Nephron progenitor cell (in vitro differentiated cells): Measurements from ENCODE around the gene HLA-DOA.

Source experiments
- DNase-seq: peaks from one replicate; pipeline ENCODE4 v3.0.0; 2021
- H3K27ac Mint-ChIP-seq: 2 replicates; pipeline ENCODE4 v1.8.0; 2021; ENCODE audit warnings: mild to moderate bottlenecking, moderate library complexity, mixed read lengths
- H3K27me3 Mint-ChIP-seq: 2 replicates; pipeline ENCODE4 v1.8.0; 2021; ENCODE audit warnings: mild to moderate bottlenecking, low read depth, mixed read lengths; ENCODE audit not compliant: poor library complexity
- H3K36me3 Mint-ChIP-seq: 2 replicates; pipeline ENCODE4 v1.8.0; 2021; ENCODE audit warnings: low read depth, mixed read lengths
- H3K4me1 Mint-ChIP-seq: 2 replicates; pipeline ENCODE4 v1.8.0; 2021; ENCODE audit warnings: mixed read lengths
- H3K4me3 Mint-ChIP-seq: 2 replicates; pipeline ENCODE4 v1.8.0; 2021; ENCODE audit warnings: mild to moderate bottlenecking, moderate library complexity, mixed read lengths
- H3K9me3 Mint-ChIP-seq: 2 replicates; pipeline ENCODE4 v1.8.0; 2021; ENCODE audit warnings: mild to moderate bottlenecking, moderate library complexity, mixed read lengths
- CTCF ChIP-seq: fragments of 200-600 bp; sonication (generic); IDR thresholded peaks from 2 replicates; pipeline ENCODE4 v1.5.0; 2021; ENCODE audit warnings: antibody characterized with exemption

HLA-DOA gene

GRCh38 chr6:33008944-33009861 lies at the start of gene HLA-DOA:
TSS of gene HLA-DOA (minus strand) at chr6:33009591.
- peak within 1 kb of the TSS; percentile 12 for H3K27ac Mint-ChIP-seq
- DNase-seq, result peak; percentile 56
- no peaks in the 10 kb centered on the region for H3K36me3 Mint-ChIP-seq
- peaks cover 19% of the 10 kb centered on the region for H3K4me1 Mint-ChIP-seq
- no peaks in the 10 kb centered on the region for H3K9me3 Mint-ChIP-seq
- TF ChIP-seq CTCF, result no peak
- H3K4me3 Mint-ChIP-seq, result peak within 1 kb of the TSS; percentile 83
- H3K27me3 Mint-ChIP-seq, result peaks cover 40% of the 10 kb centered on the region

- Mint-ChIP-seq H3K4me1 (no peaks in the 10 kb centered on the region), H3K27me3 (peaks cover 14% of the 10 kb centered on the region), H3K4me3 (no peak overlapping the region), H3K36me3 (no peaks in the 10 kb centered on the region), H3K27ac (no peak overlapping the region), H3K9me3 (peaks cover 34% of the 10 kb centered on the region)
- DNase-seq, result no peak
- no peak for TF ChIP-seq CTCF
These were observed 48.1 kb upstream of the HLA-DOA start for GRCh38 chr6:33057222-33058150.

- Mint-ChIP-seq H3K4me1 (peaks cover 6% of the 10 kb centered on the region), H3K27me3 (peaks cover 19% of the 10 kb centered on the region), H3K9me3 (peaks cover 30% of the 10 kb centered on the region), H3K27ac (no peak overlapping the region), H3K4me3 (no peak overlapping the region), H3K36me3 (no peaks in the 10 kb centered on the region)
- TF ChIP-seq CTCF, result no peak
- no peak for DNase-seq
These were observed 43.8 kb upstream of the HLA-DOA start for GRCh38 chr6:33053230-33053629.

GRCh38 chr6:33052627-33053026 lies 43.2 kb upstream of the HLA-DOA start:
- no peak overlapping the region for H3K4me3 Mint-ChIP-seq
- peaks cover 18% of the 10 kb centered on the region for H3K27me3 Mint-ChIP-seq
- no peaks in the 10 kb centered on the region for H3K36me3 Mint-ChIP-seq
- peaks cover 6% of the 10 kb centered on the region for H3K4me1 Mint-ChIP-seq
- H3K9me3 Mint-ChIP-seq, result peaks cover 30% of the 10 kb centered on the region
- DNase-seq, result no peak
- H3K27ac Mint-ChIP-seq, result no peak overlapping the region
- TF ChIP-seq CTCF, result no peak

- Mint-ChIP-seq H3K4me3 (no peak overlapping the region), H3K27ac (no peak overlapping the region), H3K27me3 (peaks cover 17% of the 10 kb centered on the region), H3K36me3 (no peaks in the 10 kb centered on the region), H3K4me1 (peaks cover 6% of the 10 kb centered on the region), H3K9me3 (peaks cover 30% of the 10 kb centered on the region)
- no peak for TF ChIP-seq CTCF
- DNase-seq, result no peak
These were observed 40.8 kb upstream of the HLA-DOA start for GRCh38 chr6:33050014-33050810.
